ENCODE results near the gene HRAS. TPM values are rescaled to one million over a fixed set of nuclear protein-coding genes. Genes with fewer than 3 reads are reported as not detected.

Gene HRAS
- total RNA-seq, 1 donor from 2014 or later: 21.2 TPM

- no peak overlapping the region for H3K4me3 Mint-ChIP-seq
- Histone ChIP-seq H3K4me2 (no peak overlapping the region), H3K4me3 (no peak overlapping the region), H3K79me2 (ENCODE audit: low read depth) (no peaks in the 10 kb centered on the region), H3K9me3 (ENCODE audit: low read depth) (no peaks in the 10 kb centered on the region), H3K27me3 (no peaks in the 10 kb centered on the region), H3K27ac (no peak overlapping the region), H4K20me1 (ENCODE audit: low read depth) (no peaks in the 10 kb centered on the region), H2AFZ (replicated peaks) (no peak overlapping the region), H3K4me1 (no peaks in the 10 kb centered on the region), H3K36me3 (no peaks in the 10 kb centered on the region), H3K9ac (no peak overlapping the region), H3F3A (ENCODE audit: low read depth) (no peaks in the 10 kb centered on the region)
- H3K9me3 Mint-ChIP-seq: no peaks in the 10 kb centered on the region
- TF ChIP-seq EZH2 (IDR thresholded peaks at IDR 0.05) (no peak), CTCF (IDR thresholded peaks at IDR 0.05) (no peak), EZH2phosphoT487 (IDR thresholded peaks at IDR 0.05) (no peak)
- peaks cover 4% of the 10 kb centered on the region for H3K36me3 Mint-ChIP-seq
- no peaks in the 10 kb centered on the region for H3K4me1 Mint-ChIP-seq
- H3K27ac Mint-ChIP-seq: no peak overlapping the region
- H3K27me3 Mint-ChIP-seq (ENCODE audit: insufficient read depth, low read depth): peaks cover 2% of the 10 kb centered on the region
- no peak for DNase-seq (ENCODE audit: low spot score)
Observed at GRCh38 chr11:526192-526591, 9.2 kb downstream of the HRAS start.

- Histone ChIP-seq H3K4me1 (no peaks in the 10 kb centered on the region), H3K9ac (no peak overlapping the region), H3K27me3 (no peaks in the 10 kb centered on the region), H4K20me1 (ENCODE audit: low read depth) (no peaks in the 10 kb centered on the region), H3K4me3 (no peak overlapping the region), H3K9me3 (ENCODE audit: low read depth) (no peaks in the 10 kb centered on the region), H3F3A (ENCODE audit: low read depth) (peaks cover 7% of the 10 kb centered on the region), H3K27ac (no peak overlapping the region), H3K36me3 (no peaks in the 10 kb centered on the region), H3K79me2 (ENCODE audit: low read depth) (no peaks in the 10 kb centered on the region), H3K4me2 (no peak overlapping the region), H2AFZ (replicated peaks) (no peak overlapping the region)
- H3K4me1 Mint-ChIP-seq: no peaks in the 10 kb centered on the region
- no peak overlapping the region for H3K4me3 Mint-ChIP-seq
- H3K27me3 Mint-ChIP-seq (ENCODE audit: insufficient read depth, low read depth): peaks cover 2% of the 10 kb centered on the region
- no peak overlapping the region for H3K27ac Mint-ChIP-seq
- H3K36me3 Mint-ChIP-seq: peaks cover 9% of the 10 kb centered on the region
- TF ChIP-seq EZH2 (IDR thresholded peaks at IDR 0.05): no peak
- no peak for TF ChIP-seq CTCF (IDR thresholded peaks at IDR 0.05)
- TF ChIP-seq EZH2phosphoT487 (IDR thresholded peaks at IDR 0.05): no peak
- DNase-seq (ENCODE audit: low spot score): no peak
- H3K9me3 Mint-ChIP-seq: peaks cover 20% of the 10 kb centered on the region
Observed at GRCh38 chr11:521177-521688, 14.1 kb downstream of the HRAS start.

GRCh38 chr11:520428-521176 is 14.8 kb downstream of the HRAS start:
- no peak overlapping the region for H3K4me2 ChIP-seq
- DNase-seq (ENCODE audit: low spot score): peak; percentile 1
- H3K27me3 ChIP-seq: no peaks in the 10 kb centered on the region
- Mint-ChIP-seq H3K36me3 (peaks cover 12% of the 10 kb centered on the region), H3K27me3 (ENCODE audit: insufficient read depth, low read depth) (peaks cover 2% of the 10 kb centered on the region), H3K27ac (no peak overlapping the region), H3K4me1 (no peaks in the 10 kb centered on the region), H3K4me3 (no peak overlapping the region), H3K9me3 (peaks cover 24% of the 10 kb centered on the region)
- no peaks in the 10 kb centered on the region for H3K79me2 ChIP-seq (ENCODE audit: low read depth)
- H3K4me3 ChIP-seq: no peak overlapping the region
- no peak overlapping the region for H3K9ac ChIP-seq
- H3K36me3 ChIP-seq: no peaks in the 10 kb centered on the region
- no peaks in the 10 kb centered on the region for H3K9me3 ChIP-seq (ENCODE audit: low read depth)
- H4K20me1 ChIP-seq (ENCODE audit: low read depth): no peaks in the 10 kb centered on the region
- peaks cover 7% of the 10 kb centered on the region for H3F3A ChIP-seq (ENCODE audit: low read depth)
- TF ChIP-seq EZH2 (IDR thresholded peaks at IDR 0.05) (no peak), CTCF (IDR thresholded peaks at IDR 0.05) (peak; percentile 8)
- no peaks in the 10 kb centered on the region for H3K4me1 ChIP-seq
- H2AFZ ChIP-seq (replicated peaks): no peak overlapping the region
- H3K27ac ChIP-seq: no peak overlapping the region

All from neural progenitor cell (in vitro differentiated cells).